NT2/D1 (cell line): ENCODE results near the gene SH3BGRL.

Experiments
- YY1 ChIP-seq: IDR thresholded peaks from 2 replicates; pipeline ENCODE4 v1.6.1; 2011; ENCODE audit not compliant: insufficient read length, insufficient read depth
- ZNF274 ChIP-seq: IDR thresholded peaks from 2 replicates; pipeline ENCODE4 v1.6.1; 2011; ENCODE audit warnings: mild to moderate bottlenecking, low read depth, low read length

- TF ChIP-seq YY1 (no peak), ZNF274 (no peak)
These were observed 4.6 kb downstream of the SH3BGRL start for GRCh38 chrX:81206476-81206875.
